SK-N-SH (cell line): ENCODE results near the gene MYOCOS. TPM values are rescaled to one million over a fixed set of nuclear protein-coding genes. Genes with fewer than 3 reads are reported as not detected.

Experiments used
- CTCF ChIA-PET: fragments of 300-600, 350-600 bp; formaldehyde crosslinking; extraction: SDS; loops from one replicate; lab custom pipeline; 2021; lab: Yijun Ruan, JAX
- POLR2A ChIA-PET: fragments of 350-600 bp; sonication (Branson Sonifier 250); formaldehyde crosslinking; extraction: SDS; loops from one replicate; lab custom pipeline; 2020; ENCODE audit warnings: antibody characterized with exemption, inconsistent platforms; lab: Yijun Ruan, JAX
- DNase-seq: peaks from one replicate; pipeline ENCODE4 v3.0.0; 2012
- H2AFZ ChIP-seq: fragments of 200-600 bp; sonication (generic); 2 replicates; pipeline ENCODE4 v1.8.1; 2016; ENCODE audit warnings: antibody characterized with exemption, mild to moderate bottlenecking, low read depth
- H3F3A ChIP-seq: fragments of 200-600 bp; sonication (generic); replicated peaks from 2 replicates; pipeline ENCODE3; 2016; ENCODE audit warnings: antibody characterized with exemption, mild to moderate bottlenecking; ENCODE audit not compliant: insufficient read depth
- H3K27ac ChIP-seq, 2 experiments: fragments of 200-500 bp in 1 of 2; fragments of 200-600 bp in 1 of 2; sonication (Bioruptor generic) in 1 of 2; sonication (generic), shearing (Covaris generic) in 1 of 2; 2 replicates each; pipeline versions ENCODE4 v1.5.1 to v1.6.1; 2014 to 2016; ENCODE audit warnings: low read depth in 2 of 2, inconsistent platforms in 1 of 2, low read length in 1 of 2, mild to moderate bottlenecking in 1 of 2, mixed read lengths in 1 of 2
- H3K27me3 ChIP-seq: fragments of 200-600 bp; sonication (generic), shearing (Covaris generic); 2 replicates; pipeline ENCODE4 v1.6.1; 2016; ENCODE audit warnings: mixed run types; ENCODE audit not compliant: insufficient read depth
- H3K36me3 ChIP-seq, 2 experiments: fragments of 200-500 bp in 1 of 2; fragments of 200-600 bp in 1 of 2; sonication (Bioruptor generic) in 1 of 2; sonication (generic) in 1 of 2; replicated peaks in 1 of 2; 2 replicates each; pipeline versions ENCODE3 to v1.5.1; 2014 to 2016; ENCODE audit warnings: low read length in 1 of 2, mild to moderate bottlenecking in 1 of 2; ENCODE audit not compliant: insufficient read depth in 2 of 2, control insufficient read depth in 1 of 2
- H3K4me1 ChIP-seq, 2 experiments: fragments of 200-500 bp in 1 of 2; fragments of 200-600 bp in 1 of 2; sonication (Bioruptor generic) in 1 of 2; sonication (generic), shearing (Covaris generic) in 1 of 2; 2 replicates each; pipeline versions ENCODE4 v1.5.1 to v1.6.1; 2014 to 2016; ENCODE audit warnings: low read depth in 1 of 2, low read length in 1 of 2, mixed run types in 1 of 2; ENCODE audit not compliant: insufficient read depth in 2 of 2, control insufficient read depth in 1 of 2
- H3K4me2 ChIP-seq: fragments of 200-600 bp; sonication (generic), shearing (Covaris generic); 2 replicates; pipeline ENCODE4 v1.6.1; 2017; ENCODE audit warnings: mixed run types
- H3K4me3 ChIP-seq, 2 experiments: fragments of 200-500 bp in 1 of 2; fragments of 200-600 bp in 1 of 2; sonication (Bioruptor generic) in 1 of 2; sonication (generic), shearing (Covaris generic) in 1 of 2; 2 replicates each; pipeline versions ENCODE4 v1.5.1 to v1.8.1; 2014 to 2016; ENCODE audit warnings: low read depth in 2 of 2, inconsistent platforms in 1 of 2, low read length in 1 of 2, mild to moderate bottlenecking in 1 of 2, mixed read lengths in 1 of 2, moderate library complexity in 1 of 2
- H3K79me2 ChIP-seq: fragments of 200-600 bp; sonication (generic); 2 replicates; pipeline ENCODE4 v1.8.1; 2017; ENCODE audit warnings: mild to moderate bottlenecking; ENCODE audit not compliant: insufficient read depth
- H3K9ac ChIP-seq: fragments of 200-600 bp; sonication (generic); 2 replicates; pipeline ENCODE4 v1.6.1; 2017; ENCODE audit warnings: mixed run types
- H3K9me2 ChIP-seq: fragments of 200-600 bp; sonication (generic); 2 replicates; pipeline ENCODE4 v1.6.1; 2017; ENCODE audit warnings: mixed run types
- H3K9me3 ChIP-seq: fragments of 200-600 bp; sonication (generic); 2 replicates; pipeline ENCODE4 v1.6.1; 2017; ENCODE audit warnings: mixed run types, mild to moderate bottlenecking, moderate library complexity
- H4K20me1 ChIP-seq: fragments of 200-600 bp; sonication (generic); 2 replicates; pipeline ENCODE4 v1.6.1; 2017; ENCODE audit warnings: mild to moderate bottlenecking, mixed run types; ENCODE audit not compliant: insufficient read depth
- CHD2 ChIP-seq: fragments of 150-350 bp; IDR thresholded peaks from 2 replicates; pipeline ENCODE4 v1.6.1; 2018; ENCODE audit warnings: low read length; ENCODE audit not compliant: partially characterized antibody
- EP300 ChIP-seq, 2 experiments: IDR thresholded peaks; 2 replicates each; pipeline versions ENCODE4 v1.4.0 to v1.6.1; 2012; ENCODE audit warnings: borderline replicate concordance in 1 of 2, low read depth in 1 of 2, low read length in 1 of 2
- EZH2phosphoT487 ChIP-seq: fragments of 200-600 bp; sonication (generic); IDR thresholded peaks from 2 replicates; pipeline ENCODE4 v1.6.1; 2017; ENCODE audit warnings: low read depth, mixed run types, mild to moderate bottlenecking, antibody characterized with exemption, moderate library complexity, borderline replicate concordance
- GABPA ChIP-seq: IDR thresholded peaks from 2 replicates; pipeline ENCODE4 v1.4.0; 2012; ENCODE audit warnings: low read depth, mild to moderate bottlenecking
- MAX ChIP-seq: IDR thresholded peaks from 2 replicates; pipeline ENCODE4 v1.4.0; 2012; ENCODE audit warnings: low read depth
- MXI1 ChIP-seq: IDR thresholded peaks from 2 replicates; pipeline ENCODE4 v1.6.1; 2012; ENCODE audit warnings: mild to moderate bottlenecking, low read depth, low read length, improper control_type of control experiment
- POLR2AphosphoS5 ChIP-seq: IDR thresholded peaks from 2 replicates; pipeline ENCODE4 v1.6.1; 2012; ENCODE audit warnings: low read depth, low read length
- RAD21 ChIP-seq: IDR thresholded peaks from 2 replicates; pipeline ENCODE4 v1.6.1; 2012; ENCODE audit warnings: mild to moderate bottlenecking, low read length
- RCOR1 ChIP-seq: fragments of 150-350 bp; IDR thresholded peaks from 2 replicates; pipeline ENCODE4 v1.6.1; 2017; ENCODE audit warnings: antibody characterized with exemption, low read length
- SIN3A ChIP-seq: IDR thresholded peaks from 2 replicates; pipeline ENCODE4 v1.6.1; 2012; ENCODE audit warnings: low read depth, mild to moderate bottlenecking, low read length, moderate library complexity, borderline replicate concordance
- SMC3 ChIP-seq: IDR thresholded peaks from 2 replicates; pipeline ENCODE4 v1.6.1; 2012; ENCODE audit warnings: low read depth, low read length, improper control_type of control experiment
- TAF1 ChIP-seq: IDR thresholded peaks from 2 replicates; pipeline ENCODE4 v1.6.1; 2012; ENCODE audit warnings: low read depth, mild to moderate bottlenecking, low read length, moderate library complexity, borderline replicate concordance
- USF1 ChIP-seq: IDR thresholded peaks from 2 replicates; pipeline ENCODE4 v1.4.0; 2012; ENCODE audit warnings: low read depth, borderline replicate concordance
- WGBS: methylation state at CpG from one replicate; pipeline ENCODE4 v1.1.6; 2017; ENCODE audit warnings: low lambda C conversion rate; 5-methylcytosine and 5-hydroxymethylcytosine counted together
- polyA plus RNA-seq, 3 experiments: library from polyadenylated mRNA; depleted of rRNA; stranded (reverse); fragments of >200 nt; gene quantifications; 2 replicates each; pipeline ENCODE4 v1.2.3, GENCODE V29; 2012
- TF ChIP-seq, protein P1 (sequence below): IDR thresholded peaks from 2 replicates; pipeline ENCODE4; 2012

MYOCOS gene
- polyA plus RNA-seq, 1 of the 3 experiments (the other 2 are of a cell fraction), result not detected

DNA sequence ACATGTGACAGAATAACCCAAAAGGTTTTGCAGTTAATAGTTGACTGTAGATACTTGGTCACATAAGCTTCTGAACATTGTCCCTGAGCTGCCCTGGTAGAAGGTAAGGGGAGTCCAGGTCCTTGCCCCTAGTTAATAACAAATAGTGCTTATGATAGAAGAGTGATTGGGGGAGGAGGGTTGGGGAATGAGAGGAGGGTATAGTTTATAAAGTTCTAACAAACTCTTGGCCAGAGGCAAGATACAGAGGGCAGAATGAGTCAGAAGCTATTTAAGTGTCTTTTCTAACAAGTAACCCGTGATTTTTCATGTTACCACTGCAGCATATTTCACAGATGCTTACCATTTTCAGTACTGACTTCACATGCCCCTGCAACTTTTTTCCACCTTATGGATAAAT, 26.7 kb upstream of the MYOCOS start:
- peaks cover 18% of the 10 kb centered on the region for H3F3A ChIP-seq
- no peak for DNase-seq
- no peaks in the 10 kb centered on the region for H3K79me2 ChIP-seq
- no peak overlapping the region for H3K9ac ChIP-seq
- no peak overlapping the region for H3K4me2 ChIP-seq
- 96% methylated on average over 1 of the region's 1 CpG for WGBS
- POLR2A ChIA-PET, result no interaction called here
- H3K9me3 ChIP-seq, result no peaks in the 10 kb centered on the region
- no peaks in the 10 kb centered on the region for H4K20me1 ChIP-seq
- TF ChIP-seq EP300 (IDR thresholded peaks at IDR 0.05; ENCODE audit: borderline replicate concordance in 1 of 2, low read depth in 1 of 2, low read length in 1 of 2) (no peak), RCOR1 (no peak), RAD21 (no peak), MAX (no peak), EZH2phosphoT487 (no peak), GABPA (no peak)
- TF ChIP-seq, protein P1, sequence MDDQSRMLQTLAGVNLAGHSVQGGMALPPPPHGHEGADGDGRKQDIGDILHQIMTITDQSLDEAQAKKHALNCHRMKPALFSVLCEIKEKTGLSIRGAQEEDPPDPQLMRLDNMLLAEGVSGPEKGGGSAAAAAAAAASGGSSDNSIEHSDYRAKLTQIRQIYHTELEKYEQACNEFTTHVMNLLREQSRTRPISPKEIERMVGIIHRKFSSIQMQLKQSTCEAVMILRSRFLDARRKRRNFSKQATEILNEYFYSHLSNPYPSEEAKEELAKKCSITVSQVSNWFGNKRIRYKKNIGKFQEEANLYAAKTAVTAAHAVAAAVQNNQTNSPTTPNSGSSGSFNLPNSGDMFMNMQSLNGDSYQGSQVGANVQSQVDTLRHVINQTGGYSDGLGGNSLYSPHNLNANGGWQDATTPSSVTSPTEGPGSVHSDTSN, result no peak
- H3K27ac ChIP-seq, result no peak overlapping the region
- H3K4me1 ChIP-seq, result 0 out of 4 replicates have a peak, but pooled peaks cover 0 to 7% of the 10 kb centered on the region in 2 experiments
- H3K4me3 ChIP-seq, result no peak overlapping the region
- no peak overlapping the region for H2AFZ ChIP-seq
- H3K9me2 ChIP-seq, result no peaks in the 10 kb centered on the region
- H3K27me3 ChIP-seq, result no peaks in the 10 kb centered on the region
- H3K36me3 ChIP-seq, result peaks cover 42 to 44% of the 10 kb centered on the region in 2 experiments
- CTCF ChIA-PET, result interaction anchor here (0.5 to 1.2 kb wide), 2 partner anchors 110 to 404 kb away, joined by 3 to 5 read pairs; partner anchors contain the start of gene PRRC2C

DNA sequence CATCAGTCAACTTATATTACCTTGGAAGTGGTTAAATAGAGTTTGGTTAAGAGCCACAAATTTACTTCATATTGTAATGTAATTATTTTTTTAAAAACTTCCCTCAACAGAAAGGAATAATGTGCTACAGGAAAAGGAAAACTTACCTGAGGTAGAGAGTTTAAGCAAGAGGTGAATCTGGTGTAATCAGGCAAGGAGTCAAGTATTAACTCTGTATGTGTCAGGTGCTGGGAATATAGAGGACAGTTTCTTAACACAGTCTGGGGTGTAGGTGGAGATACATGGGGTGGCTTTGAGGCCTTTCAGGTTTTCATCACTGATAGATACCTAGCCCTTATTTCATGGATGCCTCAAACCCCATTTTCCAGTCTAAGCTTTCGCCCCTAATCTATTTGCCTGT, 25.9 kb upstream of the MYOCOS start:
- no peak overlapping the region for H3K27ac ChIP-seq
- POLR2A ChIA-PET, result no interaction called here
- no peaks in the 10 kb centered on the region for H3K9me3 ChIP-seq
- H3K9ac ChIP-seq, result no peak overlapping the region
- 100% methylated on average over 1 of the region's 1 CpG for WGBS
- H3K4me1 ChIP-seq, result 0 out of 4 replicates have a peak, but pooled peaks cover 0 to 7% of the 10 kb centered on the region in 2 experiments
- no peak for TF ChIP-seq SMC3
- TF ChIP-seq SIN3A, result no peak
- TF ChIP-seq TAF1, result no peak
- TF ChIP-seq POLR2AphosphoS5, result no peak
- no peak for TF ChIP-seq EZH2phosphoT487
- TF ChIP-seq RAD21, result no peak
- TF ChIP-seq USF1, result no peak
- TF ChIP-seq GABPA, result no peak
- no peak for TF ChIP-seq CHD2
- TF ChIP-seq MXI1, result no peak
- no peaks in the 10 kb centered on the region for H4K20me1 ChIP-seq
- peaks cover 34 to 36% of the 10 kb centered on the region in 2 experiments for H3K36me3 ChIP-seq
- no peaks in the 10 kb centered on the region for H3K9me2 ChIP-seq
- no peaks in the 10 kb centered on the region for H3K27me3 ChIP-seq
- no peaks in the 10 kb centered on the region for H3K79me2 ChIP-seq
- H3F3A ChIP-seq, result peaks cover 18% of the 10 kb centered on the region
- H2AFZ ChIP-seq, result no peak overlapping the region
- no peak overlapping the region for H3K4me3 ChIP-seq
- DNase-seq, result no peak
- CTCF ChIA-PET, result interaction anchor here (1.2 kb wide), 1 partner anchor 111 kb away, joined by 5 read pairs; the partner anchor contains the start of gene PRRC2C
- no peak overlapping the region for H3K4me2 ChIP-seq
